NCI-H2171 (cell line): ENCODE measurements around the gene MYH7B.

Experiments used
- DNase-seq: peaks from one replicate; lab custom pipeline; 2025; lab: John Stamatoyannopoulos, UW

MYH7B gene

DNA sequence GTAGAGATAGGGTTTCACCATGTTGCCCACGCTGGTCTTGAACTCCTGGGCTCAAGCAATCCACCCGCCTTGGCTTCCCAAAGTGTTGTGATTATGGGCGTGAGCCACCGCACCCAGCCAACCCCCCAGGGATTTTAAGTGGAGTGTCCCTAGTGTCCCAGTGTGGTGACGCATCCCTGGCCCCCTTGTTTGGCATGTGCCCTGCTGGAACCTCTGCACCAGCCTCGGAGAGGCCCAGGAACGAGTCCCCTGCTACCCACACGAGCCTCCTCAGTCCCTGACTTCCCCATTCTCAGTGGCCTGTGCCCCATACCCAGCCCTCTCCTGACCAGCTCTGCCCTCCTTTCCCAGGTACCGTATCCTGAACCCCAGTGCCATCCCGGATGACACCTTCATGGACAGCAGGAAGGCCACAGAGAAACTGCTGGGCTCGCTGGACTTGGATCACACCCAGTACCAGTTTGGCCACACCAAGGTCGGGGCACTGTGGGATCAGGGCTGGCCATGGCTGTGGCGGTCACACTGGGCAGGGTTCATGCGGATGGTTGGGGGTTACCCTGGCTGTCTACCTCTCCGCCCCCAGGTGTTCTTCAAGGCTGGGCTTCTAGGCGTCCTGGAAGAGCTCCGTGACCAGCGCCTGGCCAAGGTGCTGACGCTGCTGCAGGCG lies 37.2 kb downstream of the MYH7B start:
- no peak for DNase-seq

DNA sequence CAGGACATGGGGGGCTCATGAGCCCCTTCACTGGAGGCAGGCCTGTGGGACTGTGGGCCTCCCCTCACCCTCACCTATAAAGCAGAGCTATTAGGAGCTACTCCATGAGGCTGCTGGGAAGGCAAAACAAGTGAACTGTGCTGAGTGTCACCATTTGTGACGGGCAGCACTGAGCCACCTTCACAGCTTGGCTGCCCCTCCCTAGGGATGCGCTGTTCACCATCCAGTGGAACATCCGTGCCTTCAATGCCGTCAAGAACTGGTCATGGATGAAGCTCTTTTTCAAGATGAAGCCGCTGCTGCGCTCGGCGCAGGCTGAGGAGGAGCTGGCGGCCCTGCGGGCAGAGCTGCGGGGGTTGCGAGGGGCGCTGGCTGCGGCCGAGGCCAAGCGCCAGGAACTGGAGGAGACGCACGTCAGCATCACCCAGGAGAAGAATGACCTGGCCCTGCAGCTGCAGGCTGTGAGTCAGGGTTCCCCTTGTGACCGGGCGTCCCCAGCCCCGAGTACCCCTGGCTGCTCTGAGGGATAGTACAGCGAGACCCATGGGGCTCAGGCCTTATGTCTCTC lies 38.4 kb downstream of the MYH7B start:
- DNase-seq: no peak

DNA sequence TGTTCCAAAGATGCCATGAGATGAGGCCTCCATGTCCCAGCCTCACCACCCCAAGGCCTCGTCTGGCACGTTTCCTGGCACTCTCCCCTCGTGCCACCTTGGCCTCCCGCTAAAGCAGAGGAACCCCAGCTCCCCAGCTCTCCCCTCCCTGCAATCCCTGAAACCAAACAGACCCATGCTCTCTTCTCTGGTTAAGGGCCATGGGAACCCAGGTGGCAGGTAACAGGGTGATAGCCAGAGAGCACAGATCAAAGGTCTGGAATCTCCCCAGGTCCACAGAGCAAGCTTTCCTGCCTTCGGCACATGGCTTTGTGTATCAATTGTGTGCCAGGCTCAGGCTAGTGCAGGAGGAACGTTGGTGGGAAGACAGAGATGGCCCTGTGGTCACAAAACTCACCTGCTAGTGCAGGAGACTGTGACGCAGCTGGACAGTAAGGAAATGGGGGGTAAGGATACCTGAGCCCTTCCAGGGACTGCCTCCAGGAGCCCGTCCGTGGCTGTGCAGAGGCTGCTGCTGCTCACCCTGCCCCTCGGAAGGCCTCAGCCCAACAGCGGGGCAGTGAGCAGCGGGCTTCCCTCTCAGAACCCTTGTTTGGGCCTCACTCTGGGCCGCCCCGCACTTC lies 39.0 kb downstream of the MYH7B start:
- DNase-seq: no peak

DNA sequence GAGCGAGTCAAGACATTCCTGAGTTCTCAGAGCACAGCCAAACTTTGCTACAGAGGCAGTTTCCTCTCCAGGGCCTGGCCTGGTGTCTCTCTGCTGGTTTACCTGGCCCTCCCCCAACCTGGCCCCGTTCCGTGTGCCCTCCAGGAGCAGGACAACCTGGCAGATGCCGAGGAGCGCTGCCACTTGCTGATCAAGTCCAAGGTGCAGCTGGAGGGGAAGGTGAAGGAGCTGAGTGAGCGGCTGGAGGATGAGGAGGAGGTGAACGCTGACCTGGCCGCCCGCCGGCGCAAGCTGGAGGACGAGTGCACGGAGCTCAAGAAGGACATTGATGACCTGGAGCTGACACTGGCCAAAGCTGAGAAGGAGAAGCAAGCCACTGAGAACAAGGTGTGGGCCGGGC lies 39.5 kb downstream of the MYH7B start:
- DNase-seq: no peak

DNA sequence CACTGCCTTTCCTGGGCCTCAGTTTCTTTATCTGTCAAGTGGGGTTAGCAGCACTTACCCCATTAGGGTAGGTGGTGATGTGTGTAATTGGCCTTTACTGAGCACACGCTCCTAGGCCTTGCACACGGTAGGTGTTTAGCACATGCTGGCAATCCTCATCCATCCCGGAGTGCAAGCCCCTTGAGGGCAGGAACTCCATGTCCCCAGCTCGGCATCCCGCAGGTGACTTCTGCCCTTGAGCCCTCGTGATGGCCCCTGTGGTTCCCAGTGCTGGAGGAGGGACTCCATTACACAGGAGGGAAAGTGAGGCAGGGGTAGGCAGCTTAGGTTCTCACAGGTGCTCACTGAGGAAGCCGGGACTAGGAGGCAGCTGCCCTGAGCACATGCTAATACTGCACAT lies 40.0 kb downstream of the MYH7B start:
- no peak for DNase-seq

DNA sequence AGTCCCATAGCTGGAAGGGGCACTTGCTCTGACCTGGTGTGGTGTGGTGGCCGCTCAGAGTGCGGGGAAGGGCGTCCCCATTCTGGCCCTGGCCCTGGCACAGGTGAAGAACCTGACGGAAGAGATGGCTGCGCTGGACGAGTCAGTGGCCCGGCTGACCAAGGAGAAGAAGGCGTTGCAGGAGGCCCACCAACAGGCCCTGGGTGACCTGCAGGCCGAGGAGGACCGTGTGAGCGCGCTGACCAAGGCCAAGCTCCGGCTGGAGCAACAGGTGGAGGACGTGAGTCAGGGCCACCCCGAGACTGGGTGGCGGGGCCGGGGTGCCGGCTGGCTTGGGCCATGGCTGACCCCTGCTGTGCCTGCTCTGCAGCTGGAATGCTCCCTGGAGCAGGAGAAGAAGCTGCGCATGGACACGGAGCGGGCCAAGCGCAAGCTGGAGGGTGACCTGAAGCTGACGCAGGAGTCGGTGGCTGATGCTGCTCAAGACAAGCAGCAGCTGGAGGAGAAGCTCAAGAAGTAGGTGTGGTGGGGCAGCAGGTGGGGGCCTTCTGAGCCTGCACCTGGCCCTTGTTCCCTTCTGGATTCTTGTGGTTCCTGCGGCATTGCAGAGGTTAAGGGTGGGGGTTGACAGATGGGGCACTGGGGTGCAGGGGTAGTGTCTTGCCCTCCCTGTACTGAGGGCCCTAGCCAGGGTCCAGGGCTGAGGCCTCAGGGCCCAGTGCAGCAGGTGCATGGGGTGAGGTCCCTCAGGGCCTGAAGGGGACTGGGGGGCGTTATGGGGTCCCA lies 40.8 kb downstream of the MYH7B start:
- DNase-seq: no peak

DNA sequence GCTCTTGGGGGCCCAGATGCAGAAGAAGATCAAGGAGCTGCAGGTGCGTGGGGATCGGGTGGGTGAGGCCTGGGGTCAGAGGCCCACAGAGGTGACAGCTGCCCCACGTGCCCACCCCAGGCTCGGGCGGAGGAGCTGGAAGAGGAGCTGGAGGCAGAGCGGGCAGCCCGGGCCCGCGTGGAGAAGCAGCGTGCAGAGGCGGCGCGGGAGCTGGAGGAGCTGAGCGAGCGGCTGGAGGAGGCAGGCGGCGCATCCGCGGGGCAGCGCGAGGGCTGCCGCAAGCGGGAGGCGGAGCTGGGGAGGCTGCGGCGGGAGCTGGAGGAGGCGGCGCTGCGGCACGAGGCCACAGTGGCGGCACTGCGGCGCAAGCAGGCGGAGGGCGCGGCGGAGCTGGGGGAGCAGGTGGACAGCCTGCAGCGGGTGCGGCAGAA lies 41.5 kb downstream of the MYH7B start:
- DNase-seq: no peak

DNA sequence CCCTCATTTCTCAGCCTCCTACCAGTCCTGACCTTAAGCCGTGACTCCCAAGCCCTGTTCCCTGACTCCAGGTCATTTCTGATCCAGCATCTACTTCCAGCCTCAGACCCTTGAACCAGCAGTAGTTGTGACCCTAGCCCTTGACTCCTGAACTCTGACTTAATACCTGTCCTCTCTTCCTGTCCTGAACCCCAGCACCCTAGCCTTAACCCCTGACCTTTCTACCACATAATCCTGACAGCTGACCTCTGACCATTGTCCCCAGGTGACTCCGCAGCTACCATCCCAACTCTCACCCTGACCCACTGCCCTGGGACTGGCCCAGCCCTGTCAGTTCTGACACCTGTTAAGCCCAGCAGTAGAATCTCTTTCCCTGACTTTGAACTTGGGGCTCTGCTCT lies 42.1 kb downstream of the MYH7B start:
- DNase-seq: no peak

DNA sequence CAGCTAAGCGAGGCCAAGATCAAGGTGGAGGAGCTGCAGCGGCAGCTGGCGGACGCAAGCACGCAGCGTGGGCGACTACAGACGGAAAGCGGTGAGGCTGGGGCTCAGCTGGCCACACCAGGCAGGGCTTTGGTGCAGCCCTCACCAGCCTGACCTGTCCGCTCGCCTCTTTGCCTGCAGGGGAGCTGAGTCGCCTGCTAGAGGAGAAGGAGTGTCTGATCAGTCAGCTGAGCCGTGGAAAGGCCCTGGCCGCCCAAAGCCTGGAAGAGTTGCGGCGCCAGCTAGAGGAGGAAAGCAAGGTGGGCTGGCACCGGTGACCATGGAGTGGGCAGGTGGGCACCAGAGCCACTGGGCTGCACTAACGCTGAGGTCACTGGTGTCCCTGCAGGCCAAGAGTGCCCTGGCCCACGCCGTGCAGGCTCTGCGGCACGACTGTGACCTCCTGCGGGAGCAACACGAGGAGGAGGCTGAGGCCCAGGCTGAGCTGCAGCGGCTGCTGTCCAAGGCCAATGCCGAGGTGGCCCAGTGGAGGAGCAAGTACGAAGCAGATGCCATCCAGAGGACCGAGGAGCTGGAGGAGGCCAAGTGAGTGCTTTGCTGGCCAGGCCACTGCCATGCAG lies 42.8 kb downstream of the MYH7B start:
- no peak for DNase-seq

DNA sequence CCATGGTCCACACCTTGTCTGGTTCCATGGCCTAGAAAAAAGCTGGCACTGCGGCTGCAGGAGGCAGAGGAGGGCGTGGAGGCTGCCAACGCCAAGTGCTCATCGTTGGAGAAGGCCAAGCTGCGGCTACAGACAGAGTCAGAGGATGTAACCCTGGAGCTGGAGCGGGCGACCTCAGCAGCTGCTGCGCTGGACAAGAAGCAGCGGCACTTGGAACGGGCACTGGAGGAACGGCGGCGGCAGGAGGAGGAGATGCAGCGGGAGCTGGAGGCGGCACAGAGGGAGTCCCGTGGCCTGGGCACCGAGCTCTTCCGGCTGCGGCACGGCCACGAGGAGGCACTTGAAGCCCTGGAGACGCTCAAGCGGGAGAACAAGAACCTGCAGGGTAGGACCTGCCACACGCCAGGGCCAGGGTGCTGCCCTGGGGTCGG lies 43.4 kb downstream of the MYH7B start:
- DNase-seq: no peak

DNA sequence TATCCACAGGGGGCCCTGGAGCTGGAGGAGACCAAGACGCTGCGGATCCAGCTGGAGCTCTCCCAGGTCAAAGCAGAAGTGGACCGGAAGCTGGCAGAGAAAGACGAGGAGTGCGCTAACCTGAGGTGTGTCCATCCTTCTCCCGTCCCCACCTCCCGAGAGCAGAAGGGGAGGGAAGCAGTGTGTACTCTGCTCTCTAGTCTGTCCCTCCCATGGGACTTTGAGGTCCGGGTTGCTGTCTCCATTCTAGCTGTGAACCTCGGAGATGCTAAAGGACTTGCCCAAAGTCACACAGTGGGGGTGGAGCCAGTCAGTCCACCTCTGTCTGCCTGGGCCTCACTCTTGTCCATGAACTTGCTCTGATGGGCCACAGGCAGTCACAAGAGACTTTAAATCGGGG lies 44.1 kb downstream of the MYH7B start:
- DNase-seq: no peak

DNA sequence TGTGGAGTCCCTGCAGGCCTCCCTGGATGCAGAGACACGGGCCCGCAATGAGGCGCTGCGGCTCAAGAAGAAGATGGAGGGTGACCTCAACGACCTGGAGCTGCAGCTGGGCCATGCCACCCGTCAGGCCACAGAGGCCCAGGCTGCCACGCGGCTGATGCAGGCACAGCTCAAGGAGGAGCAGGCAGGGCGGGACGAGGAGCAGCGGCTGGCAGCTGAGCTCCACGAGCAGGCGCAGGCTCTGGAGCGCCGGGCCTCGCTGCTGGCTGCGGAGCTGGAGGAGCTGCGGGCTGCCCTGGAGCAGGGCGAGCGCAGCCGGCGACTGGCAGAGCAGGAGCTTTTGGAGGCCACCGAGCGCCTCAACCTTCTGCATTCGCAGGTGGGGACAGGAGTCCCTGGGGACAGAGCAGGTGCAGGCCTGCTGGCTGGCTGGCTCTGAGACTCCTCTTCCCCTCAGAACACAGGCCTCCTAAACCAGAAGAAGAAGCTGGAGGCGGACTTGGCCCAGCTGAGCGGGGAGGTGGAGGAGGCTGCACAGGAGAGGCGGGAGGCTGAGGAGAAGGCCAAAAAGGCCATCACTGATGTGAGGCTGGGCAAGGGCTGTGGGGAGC lies 44.7 kb downstream of the MYH7B start:
- DNase-seq: peak; percentile 90

DNA sequence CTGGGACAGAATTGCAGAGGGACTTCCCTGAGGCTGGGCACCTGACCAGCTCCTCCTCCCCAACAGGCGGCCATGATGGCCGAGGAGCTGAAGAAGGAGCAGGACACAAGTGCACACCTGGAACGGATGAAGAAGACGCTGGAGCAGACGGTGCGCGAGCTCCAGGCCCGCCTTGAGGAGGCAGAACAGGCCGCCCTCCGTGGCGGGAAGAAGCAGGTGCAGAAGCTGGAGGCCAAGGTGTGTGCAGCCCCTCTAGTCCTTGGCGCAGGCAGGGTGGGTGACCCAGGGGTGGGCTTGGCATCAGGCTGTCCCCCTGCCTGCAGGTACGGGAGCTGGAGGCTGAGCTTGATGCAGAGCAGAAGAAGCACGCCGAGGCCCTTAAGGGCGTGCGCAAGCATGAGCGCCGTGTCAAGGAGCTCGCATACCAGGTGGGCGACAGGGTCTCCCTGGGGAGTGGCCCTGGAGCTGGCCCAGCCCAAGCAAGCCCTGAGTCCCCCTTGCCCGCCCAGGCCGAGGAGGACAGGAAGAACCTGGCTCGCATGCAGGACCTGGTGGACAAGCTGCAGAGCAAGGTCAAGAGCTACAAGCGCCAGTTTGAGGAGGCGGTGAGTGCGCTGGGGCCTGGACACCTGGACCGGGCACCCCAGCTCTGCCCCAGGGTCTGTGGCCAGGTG lies 45.4 kb downstream of the MYH7B start:
- DNase-seq: no peak

DNA sequence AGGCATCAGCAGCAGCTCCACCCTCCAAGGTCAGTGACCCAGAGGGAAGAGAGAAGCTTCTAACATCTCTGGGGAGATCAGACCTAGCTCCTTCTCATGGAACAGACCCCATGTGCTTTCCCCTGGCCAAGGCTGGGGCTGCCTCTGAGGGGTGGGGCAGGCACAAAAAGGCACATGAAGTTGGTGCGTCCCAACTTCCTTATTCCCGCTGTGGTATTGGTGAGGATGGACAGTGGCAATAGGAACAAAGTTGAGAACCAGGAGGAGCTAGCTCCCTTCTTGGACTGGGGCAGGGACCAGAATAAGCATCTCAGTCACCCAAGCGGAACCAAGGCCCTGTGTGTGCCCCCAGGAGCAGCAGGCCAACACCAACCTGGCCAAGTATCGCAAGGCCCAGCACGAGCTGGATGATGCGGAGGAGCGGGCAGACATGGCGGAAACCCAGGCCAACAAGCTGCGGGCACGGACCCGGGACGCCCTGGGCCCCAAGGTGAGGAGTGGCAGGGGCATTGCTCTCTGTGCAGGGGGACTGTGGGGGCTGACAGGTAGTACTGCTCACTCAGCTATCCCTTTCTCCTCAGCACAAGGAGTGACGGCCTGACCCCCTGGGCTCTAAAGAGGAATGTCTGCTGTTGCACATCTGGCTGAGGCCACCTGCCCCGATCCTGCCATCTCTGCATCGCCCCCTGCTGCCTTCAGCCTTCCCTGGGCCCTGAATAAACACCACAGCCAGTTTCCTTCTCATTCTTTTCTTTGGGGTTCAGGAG lies 46.1 kb downstream of the MYH7B start:
- DNase-seq: no peak

DNA sequence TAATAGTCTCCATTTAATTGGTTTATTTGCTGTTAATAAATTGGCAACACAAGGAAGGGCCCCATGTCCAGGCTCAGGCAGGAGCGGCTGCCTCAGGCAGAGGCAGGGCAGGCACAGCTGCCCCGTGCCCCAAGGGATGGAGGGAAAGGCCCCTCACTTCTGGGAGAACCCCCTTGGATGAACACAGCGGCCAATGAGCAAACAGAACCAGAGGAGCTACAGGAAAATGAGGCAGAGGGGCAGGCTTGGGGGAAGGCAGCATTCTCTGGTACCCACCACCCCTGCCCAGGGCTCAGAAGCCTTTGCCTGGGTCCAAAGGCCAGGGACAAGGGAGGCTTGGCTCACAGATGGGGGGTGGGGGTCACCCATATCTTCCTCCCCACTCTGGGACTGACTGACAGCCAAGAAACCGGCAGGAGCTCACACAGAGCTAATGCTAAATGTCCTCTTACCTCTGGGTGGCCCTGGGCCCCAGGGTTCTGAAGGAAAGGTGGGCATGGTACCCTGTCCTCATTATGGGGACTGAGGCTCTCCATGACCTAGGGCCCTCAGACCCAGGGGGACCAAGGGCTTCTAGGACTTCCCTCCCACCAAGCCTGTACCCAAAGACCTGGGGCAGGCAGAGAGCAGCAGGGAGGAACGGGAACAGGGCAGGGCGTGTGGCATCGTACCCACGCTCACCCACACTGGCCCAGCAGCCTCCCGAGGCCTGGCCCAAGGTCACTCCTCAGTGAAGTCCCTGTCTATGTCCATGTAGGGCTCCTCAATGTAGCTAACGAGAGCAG lies 47.0 kb downstream of the MYH7B start:
- DNase-seq: no peak

DNA sequence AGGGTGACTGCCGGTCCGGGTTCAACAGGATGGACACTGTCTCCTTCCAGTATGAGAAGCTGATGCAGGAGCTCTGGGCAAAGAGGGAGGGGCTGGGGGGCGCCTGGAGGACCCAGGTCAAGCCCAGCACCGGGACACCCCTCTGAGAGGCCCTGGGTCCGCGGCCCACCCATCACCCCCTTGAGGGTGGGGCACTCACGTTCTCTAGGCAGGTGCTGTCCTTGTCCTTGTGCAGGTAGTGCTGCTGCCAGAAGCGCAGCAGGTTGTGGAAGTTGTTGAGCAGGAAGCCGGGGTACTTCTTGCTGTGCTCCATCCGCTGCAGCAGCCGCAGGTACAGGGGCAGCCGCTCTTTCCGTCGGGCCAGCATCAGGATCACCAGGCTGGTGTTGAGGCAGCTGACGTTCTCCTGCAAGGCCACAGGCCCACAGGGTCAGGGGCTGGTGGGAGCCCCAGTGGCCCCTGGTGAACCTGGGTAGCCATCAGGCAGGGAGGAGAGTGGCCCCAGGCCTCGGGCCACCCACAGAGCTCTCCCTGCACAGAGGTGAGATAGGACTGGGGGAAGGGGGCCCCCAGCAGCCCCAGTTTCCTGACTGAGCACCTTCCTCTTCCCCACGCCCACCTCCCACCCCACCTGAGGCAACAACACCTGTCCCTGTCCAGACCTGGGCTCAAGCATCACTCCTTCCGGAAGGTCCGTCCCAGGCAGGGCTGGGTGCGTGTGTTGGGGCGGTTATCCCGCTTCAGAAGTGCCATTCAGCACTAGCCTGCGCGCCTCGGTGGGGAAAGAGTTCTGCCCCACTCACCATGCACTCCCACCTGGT lies 47.8 kb downstream of the MYH7B start:
- DNase-seq: no peak

DNA sequence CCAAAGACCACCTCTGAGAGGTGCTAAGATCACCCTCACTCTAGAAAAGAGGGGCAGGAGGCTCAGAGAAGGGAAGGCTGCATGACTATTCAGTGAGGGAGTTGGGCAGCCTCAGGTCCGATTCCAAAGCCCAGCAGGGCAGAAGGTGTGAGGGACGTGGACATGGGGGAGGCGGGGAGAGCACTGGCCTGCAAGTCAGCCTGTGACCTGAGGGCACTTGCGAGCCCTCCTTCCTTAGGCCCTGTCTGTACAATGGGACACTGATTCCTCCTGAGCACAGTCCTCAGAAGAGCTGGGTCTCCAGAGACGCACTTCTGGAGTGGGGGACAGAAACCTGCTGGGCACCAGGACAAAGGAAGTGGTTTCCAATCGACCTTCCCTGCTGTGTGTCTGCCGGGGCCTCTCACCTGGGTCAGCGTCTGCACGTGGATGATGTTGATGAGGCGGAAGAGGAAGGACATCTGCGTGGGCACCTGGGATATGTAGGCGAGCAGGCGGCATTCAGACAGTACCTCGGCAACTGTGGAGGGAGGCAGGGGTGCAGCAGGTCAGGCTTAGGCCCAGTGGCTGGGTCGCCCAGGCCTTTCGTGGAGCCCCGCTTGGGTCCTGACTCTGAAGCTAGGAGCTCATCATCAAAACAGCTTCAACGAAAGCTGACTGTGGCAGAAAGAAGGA lies 48.5 kb downstream of the MYH7B start:
- DNase-seq: no peak

DNA sequence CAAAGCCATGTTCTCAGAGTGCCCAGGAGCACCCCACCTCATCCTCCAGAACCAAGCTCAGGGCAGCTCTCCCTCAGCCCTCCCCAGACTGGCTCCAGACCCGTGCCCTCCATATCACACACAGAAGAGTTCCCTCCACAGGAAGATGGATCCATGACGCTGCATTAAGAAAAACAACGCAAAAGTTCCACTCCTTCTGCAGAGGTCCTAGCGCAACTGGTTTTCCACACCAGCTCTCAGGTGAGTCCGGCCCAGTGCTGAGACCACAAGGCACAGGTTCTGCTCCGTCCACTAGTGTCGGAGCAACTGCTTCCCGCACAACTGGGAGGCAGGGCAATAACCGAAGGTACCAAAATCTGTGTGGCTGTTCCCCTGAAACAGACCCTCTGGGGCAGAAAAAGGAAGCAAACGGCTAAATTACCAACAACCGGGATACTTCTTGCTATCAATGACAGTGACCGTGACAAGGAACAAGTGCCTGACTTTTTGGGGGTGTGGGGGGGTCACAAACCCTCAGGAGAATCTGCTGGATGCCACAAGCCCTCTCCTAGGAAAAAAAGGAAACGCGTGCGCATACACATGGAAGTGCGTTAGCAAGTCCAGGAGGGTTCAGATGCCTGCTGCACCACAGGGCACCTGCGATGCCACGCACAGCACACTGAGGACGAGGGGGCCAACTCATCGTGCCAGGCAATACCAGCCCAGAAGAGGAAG lies 49.2 kb downstream of the MYH7B start:
- DNase-seq: no peak
